WERI-Rb-1 (cell line): ENCODE data around the gene PODN.

Source experiments
- DNase-seq: peaks from one replicate; pipeline ENCODE4 v3.0.0-alpha.2; 2020
- H3K27ac ChIP-seq: fragments of 250-450 bp; sonication (Bioruptor Pico); 2 replicates; pipeline ENCODE4 v1.5.1; 2020; ENCODE audit warnings: mild to moderate bottlenecking, moderate library complexity
- H3K27me3 ChIP-seq: fragments of 250-450 bp; sonication (Bioruptor Pico); 2 replicates; pipeline ENCODE4 v1.5.1; 2021; ENCODE audit warnings: mild to moderate bottlenecking, low read depth, moderate library complexity; ENCODE audit not compliant: insufficient read depth, severe bottlenecking
- H3K36me3 ChIP-seq: fragments of 250-450 bp; sonication (Bioruptor Pico); 2 replicates; pipeline ENCODE4 v1.5.1; 2020; ENCODE audit warnings: mild to moderate bottlenecking, moderate library complexity
- H3K4me3 ChIP-seq: 2 replicates; pipeline ENCODE4 v1.5.1; 2011; ENCODE audit warnings: low read depth, mild to moderate bottlenecking, control low read depth, low read length
- H3K9me3 ChIP-seq: fragments of 250-450 bp; sonication (Bioruptor Pico); 2 replicates; pipeline ENCODE4 v1.5.1; 2021; ENCODE audit warnings: mild to moderate bottlenecking, moderate library complexity; ENCODE audit not compliant: severe bottlenecking
- CTCF ChIP-seq: IDR thresholded peaks from 2 replicates; pipeline ENCODE4 v1.5.1; 2011; ENCODE audit warnings: low read depth, mild to moderate bottlenecking, control low read depth, inconsistent platforms, low read length

Gene PODN

GRCh38 chr1:53061859-53062707, at the start of gene PODN:
PODN (plus strand) TSS chr1:53062213; CDS start chr1:53069856, 7,643 bp downstream.
- Histone ChIP-seq H3K27ac (no peak within 1 kb of the TSS), H3K27me3 (no peaks in the 10 kb centered on the region), H3K9me3 (no peaks in the 10 kb centered on the region), H3K4me3 (no peak within 1 kb of the TSS), H3K36me3 (no peaks in the 10 kb centered on the region)
- DNase-seq = no peak
- no peak for TF ChIP-seq CTCF

GRCh38 chr1:53014791-53015507, 47.1 kb upstream of the PODN start:
- Histone ChIP-seq H3K27me3 (no peaks in the 10 kb centered on the region), H3K27ac (peak overlapping the region; percentile 44), H3K4me3 (peak overlapping the region; percentile 64), H3K9me3 (peaks cover 4% of the 10 kb centered on the region), H3K36me3 (no peaks in the 10 kb centered on the region)
- TF ChIP-seq CTCF = no peak
- peak; percentile 82 for DNase-seq

GRCh38 chr1:53015508-53015860, 46.5 kb upstream of the PODN start:
- no peak for TF ChIP-seq CTCF
- no peak for DNase-seq
- Histone ChIP-seq H3K4me3 (peak overlapping the region; percentile 64), H3K27me3 (no peaks in the 10 kb centered on the region), H3K27ac (no peak overlapping the region), H3K9me3 (no peaks in the 10 kb centered on the region), H3K36me3 (no peaks in the 10 kb centered on the region)

- no peaks in the 10 kb centered on the region for H3K36me3 ChIP-seq
- H3K27ac ChIP-seq = no peak overlapping the region
- no peaks in the 10 kb centered on the region for H3K9me3 ChIP-seq
- no peak for DNase-seq
- no peak overlapping the region for H3K4me3 ChIP-seq
- H3K27me3 ChIP-seq = no peaks in the 10 kb centered on the region
- TF ChIP-seq CTCF = no peak
Observed at GRCh38 chr1:53016705-53017104, 45.3 kb upstream of the PODN start.

GRCh38 chr1:53020588-53020987, 41.4 kb upstream of the PODN start:
- no peak for TF ChIP-seq CTCF
- H3K27ac ChIP-seq = no peak overlapping the region
- H3K4me3 ChIP-seq = no peak overlapping the region
- no peaks in the 10 kb centered on the region for H3K27me3 ChIP-seq
- no peak for DNase-seq
- no peaks in the 10 kb centered on the region for H3K9me3 ChIP-seq
- no peaks in the 10 kb centered on the region for H3K36me3 ChIP-seq
